ENCODE results near the gene C12orf76. TPM values are rescaled to one million over a fixed set of nuclear protein-coding genes. Genes with fewer than 3 reads are reported as not detected.

Gene C12orf76
- total and polyA plus RNA-seq, 2 experiments from 2014 or later = 14.3 to 14.5 TPM

- Histone ChIP-seq H3K4me1 (ENCODE audit: insufficient read depth) (peaks cover 25% of the 10 kb centered on the region), H3K4me3 (peak overlapping the region; percentile 79), H3K9me2 (ENCODE audit: insufficient read depth) (0 out of 2 replicates have a peak, but pooled peaks cover 3% of the 10 kb centered on the region), H4K20me1 (replicated peaks; ENCODE audit: insufficient read depth) (peaks cover 12% of the 10 kb centered on the region), H3K4me2 (peak overlapping the region; percentile 99), H3K36me3 (ENCODE audit: insufficient read depth) (no peaks in the 10 kb centered on the region), H3F3A (replicated peaks; ENCODE audit: low read depth) (0 out of 2 replicates have a peak, but pooled peaks cover 2% of the 10 kb centered on the region), H3K27ac (ENCODE audit: low read depth) (no peak overlapping the region), H3K27me3 (ENCODE audit: insufficient read depth) (peaks cover 19% of the 10 kb centered on the region), H2AFZ (peak overlapping the region; percentile 38; the same call in 1 of the 2 replicates), H3K79me2 (replicated peaks; ENCODE audit: insufficient read depth) (peaks cover 17% of the 10 kb centered on the region)
- peaks cover 19% of the 10 kb centered on the region for H3K4me1 Mint-ChIP-seq
- ATAC-seq = no peak
- no peaks in the 10 kb centered on the region; the same call in 2 of the 3 replicates for H3K36me3 Mint-ChIP-seq (ENCODE audit: low read depth)
- H3K9me3 Mint-ChIP-seq = no peaks in the 10 kb centered on the region
- peaks cover 16% of the 10 kb centered on the region for H3K27me3 Mint-ChIP-seq (ENCODE audit: insufficient read depth, low read depth, poor library complexity)
- no peak for DNase-seq (ENCODE audit: low spot score)
- H3K4me3 Mint-ChIP-seq = peak overlapping the region; percentile 85
- H3K27ac Mint-ChIP-seq = peak overlapping the region; percentile 99; the same call in 1 of the 2 replicates
- no peak for TF ChIP-seq ZNF114 (CRISPR knock-in tag; IDR thresholded peaks at IDR 0.05)
- no peak for TF ChIP-seq ETS1 (IDR thresholded peaks at IDR 0.05)
Measured at GRCh38 chr12:109998241-109998903, 50.0 kb downstream of the C12orf76 start.

- Mint-ChIP-seq H3K36me3 (ENCODE audit: low read depth) (no peaks in the 10 kb centered on the region; the same call in 2 of the 3 replicates), H3K4me1 (peaks cover 19% of the 10 kb centered on the region)
Measured at GRCh38 chr12:109997393-109997792, 50.9 kb downstream of the C12orf76 start.

More at GRCh38 chr12:109997393-109997792, 50.9 kb downstream of the C12orf76 start:
- DNase-seq (ENCODE audit: low spot score) (no peak), ATAC-seq (no peak)
- H3K4me3 Mint-ChIP-seq = no peak overlapping the region
- Histone ChIP-seq H4K20me1 (replicated peaks; ENCODE audit: insufficient read depth) (peaks cover 12% of the 10 kb centered on the region), H3K79me2 (replicated peaks; ENCODE audit: insufficient read depth) (peaks cover 25% of the 10 kb centered on the region), H3K36me3 (ENCODE audit: insufficient read depth) (no peaks in the 10 kb centered on the region), H3K4me3 (no peak overlapping the region), H3K27ac (ENCODE audit: low read depth) (no peak overlapping the region), H3F3A (replicated peaks; ENCODE audit: low read depth) (0 out of 2 replicates have a peak, but pooled peaks cover 2% of the 10 kb centered on the region), H3K27me3 (ENCODE audit: insufficient read depth) (peaks cover 19% of the 10 kb centered on the region), H3K4me2 (no peak overlapping the region), H3K9me2 (ENCODE audit: insufficient read depth) (0 out of 2 replicates have a peak, but pooled peaks cover 3% of the 10 kb centered on the region), H3K4me1 (ENCODE audit: insufficient read depth) (peaks cover 25% of the 10 kb centered on the region), H2AFZ (no peak overlapping the region)
- no peaks in the 10 kb centered on the region for H3K9me3 Mint-ChIP-seq
- no peak overlapping the region for H3K27ac Mint-ChIP-seq
- TF ChIP-seq NANOG (IDR thresholded peaks at IDR 0.05; ENCODE audit: borderline replicate concordance) (no peak), STAT1 (IDR thresholded peaks at IDR 0.05; ENCODE audit: unreplicated experiment) (no peak), REST (IDR thresholded peaks at IDR 0.05; ENCODE audit: unreplicated experiment) (no peak), CREB1 (CRISPR knock-in tag; IDR thresholded peaks at IDR 0.05; ENCODE audit: low read depth) (no peak), ZNF462 (CRISPR knock-in tag; IDR thresholded peaks at IDR 0.05) (no peak)
- peaks cover 16% of the 10 kb centered on the region for H3K27me3 Mint-ChIP-seq (ENCODE audit: insufficient read depth, low read depth, poor library complexity)

All from GM23338 (cell line).